Testis (tissue), 2 donors: Measurements from ENCODE around the gene TEX14.

Source experiments
- CTCF ChIP-seq, 3 experiments: fragments of 450-650 bp in 2 of 3; fragments of 200-600 bp in 1 of 3; sonication (generic) in 1 of 3; IDR thresholded peaks; one replicate each; pipeline ENCODE4 v1.5.1; 2016 to 2019; ENCODE audit warnings: antibody characterized with exemption in 3 of 3, mild to moderate bottlenecking in 2 of 3, moderate library complexity in 1 of 3
- POLR2A ChIP-seq: fragments of 450-650 bp; IDR thresholded peaks from one replicate; pipeline ENCODE4 v1.6.1; 2017; ENCODE audit warnings: antibody characterized with exemption, mild to moderate bottlenecking, moderate library complexity

- TF ChIP-seq CTCF (IDR thresholded peaks at IDR 0.05) (peak in 1 of 3 experiments; percentile 38), POLR2A (no peak)
Observed at GRCh38 chr17:58520843-58521430, 170.9 kb downstream of the TEX14 start.
